OCI-LY7 (cell line): ENCODE data around the gene CRYGA. TPM values are rescaled to one million over a fixed set of nuclear protein-coding genes. Genes with fewer than 3 reads are reported as not detected.

Experiments used
- BruUV-seq: library from RNA; stranded (reverse); fragments of 400-500 nt; replicated peaks from 2 replicates; lab custom pipeline; 2021; lab: Mats Ljungman, UMichigan
- CTCF ChIA-PET: fragments of 300-600 bp; sonication (Branson Sonifier 250); formaldehyde crosslinking; loops from one replicate; lab custom pipeline; 2022; ENCODE audit warnings: antibody characterized with exemption; ENCODE audit not compliant: unreplicated experiment; lab: Charles Lee
- POLR2A ChIA-PET: fragments of 300-600 bp; sonication (Branson Sonifier 250); formaldehyde crosslinking; loops from one replicate; lab custom pipeline; 2022; ENCODE audit warnings: antibody characterized with exemption; lab: Charles Lee
- DNase-seq: peaks from one replicate; pipeline ENCODE4 v3.0.0-alpha.2; 2015; ENCODE audit warnings: low spot score
- H2AFZ ChIP-seq: fragments of 200-600 bp; sonication (generic), shearing (Covaris generic); 2 replicates; pipeline ENCODE4 v1.6.1; 2014; ENCODE audit warnings: mild to moderate bottlenecking, antibody characterized with exemption, low read length, moderate library complexity
- H3K27ac ChIP-seq: fragments of 200-600 bp; sonication (generic); 2 replicates; pipeline ENCODE4 v1.5.1; 2014; ENCODE audit warnings: mixed run types, low read depth, mild to moderate bottlenecking, moderate library complexity, low read length, inconsistent platforms; ENCODE audit not compliant: poor library complexity, severe bottlenecking
- H3K36me3 ChIP-seq: fragments of 200-600 bp; sonication (generic); 2 replicates; pipeline ENCODE4 v1.6.1; 2014; ENCODE audit warnings: mild to moderate bottlenecking, antibody characterized with exemption, low read length, moderate library complexity, mixed read lengths; ENCODE audit not compliant: insufficient read depth
- H3K4me1 ChIP-seq: fragments of 200-600 bp; sonication (generic); 2 replicates; pipeline ENCODE4 v1.5.1; 2014; ENCODE audit warnings: mild to moderate bottlenecking, low read length; ENCODE audit not compliant: insufficient read depth, poor library complexity, severe bottlenecking
- H3K4me2 ChIP-seq: fragments of 200-600 bp; sonication (generic); 2 replicates; pipeline ENCODE4 v1.6.1; 2014; ENCODE audit warnings: mild to moderate bottlenecking, low read length
- H3K4me3 ChIP-seq: fragments of 200-600 bp; sonication (generic); 2 replicates; pipeline ENCODE4 v1.5.1; 2014; ENCODE audit warnings: mild to moderate bottlenecking, low read depth, low read length; ENCODE audit not compliant: poor library complexity, severe bottlenecking
- H3K79me2 ChIP-seq: fragments of 200-600 bp; sonication (generic); 2 replicates; pipeline ENCODE4 v1.6.1; 2016; ENCODE audit warnings: low read depth, mild to moderate bottlenecking, low read length, moderate library complexity, mixed read lengths; ENCODE audit not compliant: insufficient read depth
- H3K9me2 ChIP-seq: fragments of 200-600 bp; sonication (generic); 2 replicates; pipeline ENCODE4 v1.6.1; 2016; ENCODE audit warnings: mild to moderate bottlenecking, low read length, mixed read lengths; ENCODE audit not compliant: insufficient read depth
- H3K9me3 ChIP-seq: fragments of 200-600 bp; sonication (generic); 2 replicates; pipeline ENCODE4 v1.6.1; 2014; ENCODE audit warnings: mild to moderate bottlenecking, mixed run types, low read length, mixed read lengths
- H4K20me1 ChIP-seq: fragments of 200-600 bp; sonication (generic); 2 replicates; pipeline ENCODE4 v1.6.1; 2014; ENCODE audit warnings: mild to moderate bottlenecking, antibody characterized with exemption, low read length, moderate library complexity, mixed read lengths; ENCODE audit not compliant: insufficient read depth
- EZH2phosphoT487 ChIP-seq: fragments of 200-600 bp; sonication (generic); IDR thresholded peaks from 2 replicates; pipeline ENCODE4 v1.6.1; 2018; ENCODE audit warnings: low read depth, borderline replicate concordance, mild to moderate bottlenecking, mixed run types, antibody characterized with exemption, low read length, moderate library complexity, mixed read lengths
- intact Hi-C: fragments of 100-400 bp; cut with micrococcal nuclease; formaldehyde crosslinking; loops from one replicate; pipeline ENCODE4 v1.10.0; 2022; ENCODE audit not compliant: unreplicated experiment
- total RNA-seq, 2 experiments: library from RNA; depleted of rRNA in 1 of 2; stranded (reverse); fragments of >200 nt in 1 of 2; shearing (Covaris generic) in 1 of 2; gene quantifications; 2 replicates each; pipeline ENCODE4 v1.2.3, GENCODE V29; 2014 to 2022
- TF ChIP-seq, protein P1 (sequence below): fragments of 200-600 bp; sonication (generic); conservative IDR thresholded peaks from 2 replicates; pipeline ENCODE4 v1.5.1; 2014; ENCODE audit warnings: mild to moderate bottlenecking, antibody characterized with exemption, low read length, moderate library complexity, mixed read lengths

Gene CRYGA
- total RNA-seq, 2 experiments from 2014 or later, result not detected

DNA sequence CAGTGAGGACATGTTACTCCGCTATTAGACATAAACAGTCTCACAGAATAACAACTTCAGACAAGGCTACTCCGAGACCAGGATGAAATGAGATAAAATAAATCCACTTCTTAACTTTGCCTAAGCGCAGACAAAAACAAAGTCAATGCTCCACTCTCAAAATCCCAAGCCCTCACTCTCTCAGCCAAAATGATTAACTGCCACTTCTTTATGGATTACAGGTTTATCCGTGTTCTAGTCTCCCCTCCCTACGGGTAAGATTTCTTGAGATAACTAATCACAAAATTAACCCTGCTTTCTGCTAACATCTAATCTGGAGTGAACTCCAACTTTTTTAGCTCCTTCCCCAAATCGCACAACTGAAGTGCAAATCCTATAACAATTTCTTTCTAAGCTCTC is 32.7 kb downstream of the CRYGA start:
- no peak for TF ChIP-seq EZH2phosphoT487
- TF ChIP-seq, protein P1, sequence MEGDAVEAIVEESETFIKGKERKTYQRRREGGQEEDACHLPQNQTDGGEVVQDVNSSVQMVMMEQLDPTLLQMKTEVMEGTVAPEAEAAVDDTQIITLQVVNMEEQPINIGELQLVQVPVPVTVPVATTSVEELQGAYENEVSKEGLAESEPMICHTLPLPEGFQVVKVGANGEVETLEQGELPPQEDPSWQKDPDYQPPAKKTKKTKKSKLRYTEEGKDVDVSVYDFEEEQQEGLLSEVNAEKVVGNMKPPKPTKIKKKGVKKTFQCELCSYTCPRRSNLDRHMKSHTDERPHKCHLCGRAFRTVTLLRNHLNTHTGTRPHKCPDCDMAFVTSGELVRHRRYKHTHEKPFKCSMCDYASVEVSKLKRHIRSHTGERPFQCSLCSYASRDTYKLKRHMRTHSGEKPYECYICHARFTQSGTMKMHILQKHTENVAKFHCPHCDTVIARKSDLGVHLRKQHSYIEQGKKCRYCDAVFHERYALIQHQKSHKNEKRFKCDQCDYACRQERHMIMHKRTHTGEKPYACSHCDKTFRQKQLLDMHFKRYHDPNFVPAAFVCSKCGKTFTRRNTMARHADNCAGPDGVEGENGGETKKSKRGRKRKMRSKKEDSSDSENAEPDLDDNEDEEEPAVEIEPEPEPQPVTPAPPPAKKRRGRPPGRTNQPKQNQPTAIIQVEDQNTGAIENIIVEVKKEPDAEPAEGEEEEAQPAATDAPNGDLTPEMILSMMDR, result no peak
- H4K20me1 ChIP-seq, result no peaks in the 10 kb centered on the region
- H3K4me3 ChIP-seq, result no peak overlapping the region
- no peaks in the 10 kb centered on the region for H3K79me2 ChIP-seq
- no peak overlapping the region for H2AFZ ChIP-seq
- intact Hi-C loops, result no loop called here
- H3K9me2 ChIP-seq, result no peaks in the 10 kb centered on the region
- DNase-seq, result no peak
- no peaks in the 10 kb centered on the region for H3K36me3 ChIP-seq
- H3K27ac ChIP-seq, result no peak overlapping the region
- ChIA-PET CTCF (no interaction called here), POLR2A (interaction anchor here (0.6 kb wide), 1 partner anchor 859 kb away, joined by 3 read pairs; no protein-coding TSS in a partner anchor)
- no TSS peak for BruUV-seq
- no peaks in the 10 kb centered on the region for H3K9me3 ChIP-seq
- no peak overlapping the region for H3K4me2 ChIP-seq
- H3K4me1 ChIP-seq, result no peaks in the 10 kb centered on the region

DNA sequence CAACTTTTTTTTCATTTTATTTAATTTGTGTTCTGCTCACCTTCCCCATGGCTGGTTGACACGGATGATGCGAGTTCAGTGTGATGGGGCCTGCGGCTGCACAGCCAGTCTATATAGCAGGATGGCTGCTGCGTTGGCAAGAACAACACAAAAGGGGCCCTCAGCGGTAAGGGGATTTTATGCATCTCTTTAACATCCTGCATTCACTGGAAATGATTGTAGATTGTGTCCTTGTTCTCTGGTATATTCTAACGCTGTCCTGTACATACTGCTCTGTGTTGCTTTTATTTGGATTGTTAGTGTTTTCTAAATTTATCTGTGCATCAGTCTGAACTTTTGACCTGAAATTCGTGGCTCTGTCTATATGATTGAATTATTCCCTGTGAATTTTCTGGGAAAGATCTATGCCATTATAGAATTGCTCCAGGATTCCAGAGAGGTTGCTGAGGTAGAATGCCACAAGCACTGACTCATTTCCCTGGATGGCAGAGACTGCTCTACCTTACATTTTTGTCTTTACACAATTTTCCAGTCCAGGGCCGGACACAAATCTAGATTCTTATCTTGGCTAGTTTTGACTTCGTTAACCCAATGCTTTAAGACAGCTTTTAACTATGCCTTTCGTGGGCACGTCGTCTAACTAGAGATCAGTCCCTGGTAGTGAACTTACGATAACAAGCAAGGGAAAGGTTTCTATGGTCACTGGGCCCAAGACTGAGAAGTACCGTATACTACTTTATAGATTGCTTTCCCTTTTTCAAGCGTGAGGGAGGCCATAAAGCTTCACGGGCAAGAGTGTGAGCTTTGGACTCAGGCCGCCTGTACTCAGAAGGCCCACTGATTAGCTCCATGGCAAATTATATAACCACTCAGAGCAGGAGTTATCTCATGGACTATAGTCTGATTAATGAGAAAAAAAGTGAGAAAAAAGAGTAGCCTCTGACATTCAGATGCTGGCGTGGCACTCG is 33.4 kb downstream of the CRYGA start, which contains the start of gene CRYGC:
Gene CRYGC (minus strand): TSS at position 85 of the 968 bp plus-strand sequence. CDS start 36 bp downstream, at position 49.
- H3K9me2 ChIP-seq, result no peaks in the 10 kb centered on the region
- BruUV-seq, result no TSS peak
- DNase-seq, result no peak
- no peak for TF ChIP-seq EZH2phosphoT487
- TF ChIP-seq, protein P1, result no peak
- H4K20me1 ChIP-seq, result no peaks in the 10 kb centered on the region
- ChIA-PET POLR2A (no interaction called here), CTCF (no interaction called here)
- no peaks in the 10 kb centered on the region for H3K79me2 ChIP-seq
- no peak within 1 kb of the TSS for H3K27ac ChIP-seq
- no peak within 1 kb of the TSS for H3K4me3 ChIP-seq
- H3K4me1 ChIP-seq, result no peaks in the 10 kb centered on the region
- no peaks in the 10 kb centered on the region for H3K9me3 ChIP-seq
- intact Hi-C loops, result no loop called here
- H3K4me2 ChIP-seq, result no peak within 1 kb of the TSS
- H2AFZ ChIP-seq, result no peak within 1 kb of the TSS
- no peaks in the 10 kb centered on the region for H3K36me3 ChIP-seq

DNA sequence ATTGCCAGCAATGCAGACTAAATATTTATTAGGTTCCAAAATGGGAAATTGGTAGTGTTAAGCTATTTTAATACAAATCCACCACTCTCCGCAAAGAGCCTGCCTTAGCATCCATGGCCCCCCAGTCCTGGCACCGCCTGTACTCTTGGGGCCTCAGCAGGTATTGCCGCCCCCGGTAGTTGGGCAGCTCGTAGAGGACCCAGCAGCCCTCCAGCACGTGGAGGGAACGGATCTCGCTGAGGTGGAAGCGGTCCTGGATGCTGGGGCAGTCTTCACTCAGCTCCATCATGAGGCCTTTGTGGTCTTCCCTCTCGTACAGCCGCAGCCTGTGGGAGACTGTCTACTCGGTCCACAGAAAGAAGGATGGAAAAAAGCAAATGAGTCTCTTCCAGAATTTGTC is 35.3 kb downstream of the CRYGA start:
- Histone ChIP-seq H3K9me3 (no peaks in the 10 kb centered on the region), H4K20me1 (no peaks in the 10 kb centered on the region), H3K4me3 (no peak overlapping the region), H3K9me2 (no peaks in the 10 kb centered on the region), H3K79me2 (no peaks in the 10 kb centered on the region), H2AFZ (no peak overlapping the region), H3K27ac (no peak overlapping the region), H3K36me3 (no peaks in the 10 kb centered on the region), H3K4me1 (no peaks in the 10 kb centered on the region), H3K4me2 (no peak overlapping the region)
- no TSS peak for BruUV-seq
- POLR2A ChIA-PET, result no interaction called here
- no peak for DNase-seq
- intact Hi-C loops, result no loop called here
- CTCF ChIA-PET, result no interaction called here
- TF ChIP-seq, protein P1, result no peak
- TF ChIP-seq EZH2phosphoT487, result no peak
